Endothelial cell of umbilical vein (primary cell): Measurements from ENCODE around the gene SCIMP.
"Not testable (repeated sequence)": the region's sequence is repeated elsewhere in the genome, so short reads cannot be mapped to it uniquely, and the experiment has no call there.

Experiments
- EZH2 ChIP-seq: IDR thresholded peaks from 2 replicates; pipeline ENCODE4 v1.6.1; 2012; ENCODE audit warnings: borderline replicate concordance, low read depth, mild to moderate bottlenecking, moderate library complexity, low read length, inconsistent platforms; ENCODE audit not compliant: severe bottlenecking
- POLR2A ChIP-seq: IDR thresholded peaks from 2 replicates; pipeline ENCODE4 v1.6.1; 2012; ENCODE audit warnings: low read depth, mild to moderate bottlenecking, control low read depth, low read length
- POLR2AphosphoS5 ChIP-seq: IDR thresholded peaks from 2 replicates; pipeline ENCODE4 v1.6.1; 2012; ENCODE audit warnings: low read depth, mild to moderate bottlenecking, control low read depth, low read length, moderate library complexity; ENCODE audit not compliant: insufficient read depth
- TF ChIP-seq, protein P1 (sequence below), 2 donors: IDR thresholded peaks; 1 replicate in 1 of 2; 2 replicates in 1 of 2; pipeline ENCODE4 v1.5.1; 2011; ENCODE audit warnings: low read length in 2 of 2, mild to moderate bottlenecking in 2 of 2, moderate library complexity in 2 of 2, control low read depth in 1 of 2, inconsistent platforms in 1 of 2, low read depth in 1 of 2; ENCODE audit not compliant: insufficient read depth in 1 of 2; ENCODE audit errors: extremely low read depth in 1 of 2

DNA sequence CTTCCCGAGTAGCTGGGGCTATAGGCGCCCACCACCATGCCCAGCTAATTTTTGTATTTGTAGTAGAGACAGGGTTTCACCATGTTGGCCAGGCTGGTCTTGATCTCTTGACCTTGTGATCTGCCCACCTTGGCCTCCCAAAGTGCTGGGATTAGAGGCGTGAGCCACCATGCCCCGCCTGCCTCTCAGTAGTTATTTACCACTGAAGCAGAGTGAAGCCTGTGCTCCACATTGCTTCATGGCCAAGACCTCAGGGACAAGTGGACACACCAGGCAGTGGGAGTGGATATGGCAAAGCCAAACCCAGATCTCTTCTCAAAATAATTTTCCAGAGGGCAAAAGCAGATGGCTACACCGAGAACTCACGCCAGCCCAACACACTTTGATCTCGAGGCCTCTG lies 1.2 kb downstream of the SCIMP start:
- TF ChIP-seq, protein P1, sequence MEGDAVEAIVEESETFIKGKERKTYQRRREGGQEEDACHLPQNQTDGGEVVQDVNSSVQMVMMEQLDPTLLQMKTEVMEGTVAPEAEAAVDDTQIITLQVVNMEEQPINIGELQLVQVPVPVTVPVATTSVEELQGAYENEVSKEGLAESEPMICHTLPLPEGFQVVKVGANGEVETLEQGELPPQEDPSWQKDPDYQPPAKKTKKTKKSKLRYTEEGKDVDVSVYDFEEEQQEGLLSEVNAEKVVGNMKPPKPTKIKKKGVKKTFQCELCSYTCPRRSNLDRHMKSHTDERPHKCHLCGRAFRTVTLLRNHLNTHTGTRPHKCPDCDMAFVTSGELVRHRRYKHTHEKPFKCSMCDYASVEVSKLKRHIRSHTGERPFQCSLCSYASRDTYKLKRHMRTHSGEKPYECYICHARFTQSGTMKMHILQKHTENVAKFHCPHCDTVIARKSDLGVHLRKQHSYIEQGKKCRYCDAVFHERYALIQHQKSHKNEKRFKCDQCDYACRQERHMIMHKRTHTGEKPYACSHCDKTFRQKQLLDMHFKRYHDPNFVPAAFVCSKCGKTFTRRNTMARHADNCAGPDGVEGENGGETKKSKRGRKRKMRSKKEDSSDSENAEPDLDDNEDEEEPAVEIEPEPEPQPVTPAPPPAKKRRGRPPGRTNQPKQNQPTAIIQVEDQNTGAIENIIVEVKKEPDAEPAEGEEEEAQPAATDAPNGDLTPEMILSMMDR (IDR thresholded peaks at IDR 0.05; ENCODE audit: extremely low read depth in 1 of 2, insufficient read depth in 1 of 2, low read depth in 1 of 2, low read length in 2 of 2), result not testable (repeated sequence)
- TF ChIP-seq EZH2, POLR2AphosphoS5, POLR2A: not testable (repeated sequence)
